Stimulated activated CD8-positive, alpha-beta memory T cell treated with anti-CD3 and anti-CD28 coated beads, Interleukin-7, amount 100 ng/mL, for 48 hours (primary cell): Measurements from ENCODE around the gene INO80.

Source experiments
- DNase-seq, 2 donors: peaks; one replicate each; pipeline ENCODE4 v3.0.0-alpha.2; 2020; ENCODE audit warnings: low read depth in 1 of 2; ENCODE audit errors: extremely low read depth in 1 of 2

INO80 gene

GRCh38 chr15:40952901-40953712 lies 163.0 kb downstream of the INO80 start, which contains the start of gene CHAC1:
Gene CHAC1 (plus strand): TSS chr15:40953471. CDS start chr15:40953584, 113 bp downstream.
- peak; percentile 90 to 97 for DNase-seq

- DNase-seq, result no peak
These were observed 163.7 kb downstream of the INO80 start for GRCh38 chr15:40952301-40952900.

- no peak for DNase-seq
These were observed 164.3 kb downstream of the INO80 start for GRCh38 chr15:40951764-40952163.

GRCh38 chr15:40949756-40950207 lies 166.3 kb downstream of the INO80 start:
- DNase-seq, result no peak

GRCh38 chr15:40948706-40949473 lies 167.2 kb downstream of the INO80 start:
- DNase-seq, result no peak

- DNase-seq, result no peak
These were observed 171.4 kb downstream of the INO80 start for GRCh38 chr15:40944510-40945296.

- DNase-seq, result no peak
These were observed 172.2 kb downstream of the INO80 start for GRCh38 chr15:40943764-40944365.

GRCh38 chr15:40942878-40943277 lies 173.2 kb downstream of the INO80 start:
- DNase-seq, result no peak

- no peak for DNase-seq
These were observed 173.7 kb downstream of the INO80 start for GRCh38 chr15:40942337-40942854.

- peak; percentile 30 to 50 for DNase-seq
These were observed 174.3 kb downstream of the INO80 start for GRCh38 chr15:40941528-40942336.

GRCh38 chr15:40941068-40941527 lies 175.0 kb downstream of the INO80 start:
- no peak for DNase-seq

- DNase-seq, result no peak
These were observed 175.7 kb downstream of the INO80 start for GRCh38 chr15:40940296-40940801.

GRCh38 chr15:40938536-40938870 lies 177.6 kb downstream of the INO80 start:
- no peak for DNase-seq

GRCh38 chr15:40937762-40938535 lies 178.1 kb downstream of the INO80 start:
- no peak for DNase-seq

- DNase-seq, result no peak
These were observed 179.1 kb downstream of the INO80 start for GRCh38 chr15:40936709-40937666.

GRCh38 chr15:40936234-40936708 lies 179.8 kb downstream of the INO80 start:
- DNase-seq, result no peak

GRCh38 chr15:40934457-40934856 lies 181.6 kb downstream of the INO80 start:
- DNase-seq, result no peak
